WI38 (cell line): ENCODE data around the gene MAP3K5.

ENCODE experiments used
- H3K4me3 ChIP-seq: 2 replicates; pipeline ENCODE4 v1.5.1; 2011; ENCODE audit warnings: low read depth, mild to moderate bottlenecking, control low read depth, low read length
- TF ChIP-seq, protein P1 (sequence below): IDR thresholded peaks from 2 replicates; pipeline ENCODE4 v1.5.1; 2012; ENCODE audit warnings: low read depth, mild to moderate bottlenecking, control low read depth, low read length

The MAP3K5 gene

DNA sequence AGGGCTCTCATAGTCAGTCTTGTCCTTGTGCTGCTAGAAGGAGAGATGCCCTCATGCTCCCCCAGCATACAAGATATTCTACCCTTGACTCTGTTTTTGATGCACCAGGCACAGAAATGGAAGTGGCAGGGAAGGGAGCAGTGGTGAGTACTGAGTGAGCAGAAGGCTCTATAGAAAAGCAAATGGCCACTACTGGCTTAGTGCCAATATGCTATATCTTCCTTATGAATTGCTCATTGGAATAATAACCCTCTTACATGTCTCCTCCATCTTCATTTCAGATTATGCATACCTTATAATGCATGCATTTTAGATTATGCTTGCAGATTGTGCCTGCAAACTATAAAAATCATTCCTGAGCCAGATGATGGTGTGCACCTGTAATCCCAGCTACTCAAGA, 82.8 kb downstream of the MAP3K5 start:
- TF ChIP-seq, protein P1, sequence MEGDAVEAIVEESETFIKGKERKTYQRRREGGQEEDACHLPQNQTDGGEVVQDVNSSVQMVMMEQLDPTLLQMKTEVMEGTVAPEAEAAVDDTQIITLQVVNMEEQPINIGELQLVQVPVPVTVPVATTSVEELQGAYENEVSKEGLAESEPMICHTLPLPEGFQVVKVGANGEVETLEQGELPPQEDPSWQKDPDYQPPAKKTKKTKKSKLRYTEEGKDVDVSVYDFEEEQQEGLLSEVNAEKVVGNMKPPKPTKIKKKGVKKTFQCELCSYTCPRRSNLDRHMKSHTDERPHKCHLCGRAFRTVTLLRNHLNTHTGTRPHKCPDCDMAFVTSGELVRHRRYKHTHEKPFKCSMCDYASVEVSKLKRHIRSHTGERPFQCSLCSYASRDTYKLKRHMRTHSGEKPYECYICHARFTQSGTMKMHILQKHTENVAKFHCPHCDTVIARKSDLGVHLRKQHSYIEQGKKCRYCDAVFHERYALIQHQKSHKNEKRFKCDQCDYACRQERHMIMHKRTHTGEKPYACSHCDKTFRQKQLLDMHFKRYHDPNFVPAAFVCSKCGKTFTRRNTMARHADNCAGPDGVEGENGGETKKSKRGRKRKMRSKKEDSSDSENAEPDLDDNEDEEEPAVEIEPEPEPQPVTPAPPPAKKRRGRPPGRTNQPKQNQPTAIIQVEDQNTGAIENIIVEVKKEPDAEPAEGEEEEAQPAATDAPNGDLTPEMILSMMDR: no peak
- H3K4me3 ChIP-seq: no peak overlapping the region

DNA sequence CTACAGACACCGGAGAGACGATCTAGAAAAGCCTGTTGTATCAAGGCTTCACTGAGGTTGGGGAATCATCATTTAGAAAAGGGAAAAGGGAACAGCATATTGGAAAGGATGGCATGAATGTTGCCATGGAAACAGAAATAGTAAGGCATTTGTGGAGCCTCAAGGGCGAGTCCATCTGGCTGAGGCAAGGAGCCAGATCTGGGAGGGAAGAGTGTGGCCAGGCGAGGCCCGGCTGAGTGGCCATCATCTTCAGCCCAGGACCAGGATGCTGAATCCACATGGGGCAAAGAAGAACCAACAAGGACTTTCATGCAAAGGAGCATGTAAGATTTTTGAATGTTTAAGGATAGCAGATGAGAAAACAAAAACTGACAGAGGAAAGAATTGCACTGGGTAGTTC, 85.8 kb downstream of the MAP3K5 start:
- no peak overlapping the region for H3K4me3 ChIP-seq
- TF ChIP-seq, protein P1: no peak

DNA sequence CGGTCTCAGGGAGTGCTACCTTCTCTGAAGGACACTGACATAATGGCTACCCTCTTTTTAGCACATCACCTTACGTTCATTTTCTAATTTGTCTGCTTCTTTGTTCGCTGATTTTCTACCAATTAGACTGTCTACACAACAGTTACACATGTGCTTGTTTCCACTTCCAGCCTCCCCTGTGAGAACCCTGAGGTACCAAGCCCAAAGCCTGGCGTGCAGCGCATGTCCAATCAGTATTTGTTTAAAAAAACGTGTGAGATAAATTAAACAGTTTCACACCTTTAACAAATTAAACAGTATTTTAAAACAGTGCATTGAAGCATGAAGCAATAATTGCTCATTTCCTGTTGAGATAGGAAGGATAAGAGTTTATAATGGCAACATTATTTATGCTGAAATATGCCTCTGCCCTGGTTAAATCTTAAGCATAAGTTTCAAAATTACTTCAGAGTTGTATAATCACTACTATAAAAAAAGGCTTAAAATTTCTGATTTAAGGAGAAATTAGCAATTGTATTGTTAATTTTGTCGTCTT, 88.9 kb downstream of the MAP3K5 start:
- H3K4me3 ChIP-seq: no peak overlapping the region
- TF ChIP-seq, protein P1: no peak

DNA sequence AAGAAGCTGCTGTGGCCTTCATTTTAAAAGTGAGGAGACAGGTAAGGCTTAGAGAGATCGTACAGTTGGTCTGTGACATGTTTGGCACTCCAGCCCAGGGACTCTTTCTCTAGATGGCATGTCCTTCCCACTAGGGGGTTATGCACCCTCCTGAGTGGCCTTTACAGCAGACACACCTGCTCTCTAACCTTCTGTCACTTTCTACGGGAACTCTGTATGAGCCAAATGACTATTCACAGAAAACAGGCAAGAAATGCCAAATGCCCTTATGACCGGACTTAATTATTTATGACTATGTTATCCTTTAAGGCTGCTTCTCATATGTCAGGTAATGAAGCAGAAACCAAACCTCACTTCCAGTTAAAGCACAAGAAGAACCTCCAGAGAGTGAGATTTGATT, 91.2 kb downstream of the MAP3K5 start:
- TF ChIP-seq, protein P1: no peak
- H3K4me3 ChIP-seq: no peak overlapping the region

DNA sequence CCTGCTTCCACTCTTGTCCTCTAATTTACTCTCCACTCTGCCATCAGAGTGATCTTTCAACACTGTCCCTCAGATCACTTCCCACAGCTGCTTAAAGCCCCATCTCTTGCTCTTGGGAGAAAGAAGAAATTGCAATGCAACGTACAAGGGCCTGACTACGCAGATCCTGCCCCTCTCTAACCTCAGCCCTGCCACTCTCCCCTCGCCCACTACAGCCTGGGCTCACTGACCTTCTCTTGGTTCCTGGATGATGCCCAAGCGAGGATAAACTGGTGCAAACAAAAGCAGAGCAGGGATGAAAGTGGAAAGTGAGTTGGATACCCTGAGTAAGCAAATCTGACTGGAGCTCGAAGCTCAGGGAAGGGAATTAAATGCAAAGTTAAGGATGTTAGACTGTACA, 92.9 kb downstream of the MAP3K5 start:
- TF ChIP-seq, protein P1: no peak
- no peak overlapping the region for H3K4me3 ChIP-seq

DNA sequence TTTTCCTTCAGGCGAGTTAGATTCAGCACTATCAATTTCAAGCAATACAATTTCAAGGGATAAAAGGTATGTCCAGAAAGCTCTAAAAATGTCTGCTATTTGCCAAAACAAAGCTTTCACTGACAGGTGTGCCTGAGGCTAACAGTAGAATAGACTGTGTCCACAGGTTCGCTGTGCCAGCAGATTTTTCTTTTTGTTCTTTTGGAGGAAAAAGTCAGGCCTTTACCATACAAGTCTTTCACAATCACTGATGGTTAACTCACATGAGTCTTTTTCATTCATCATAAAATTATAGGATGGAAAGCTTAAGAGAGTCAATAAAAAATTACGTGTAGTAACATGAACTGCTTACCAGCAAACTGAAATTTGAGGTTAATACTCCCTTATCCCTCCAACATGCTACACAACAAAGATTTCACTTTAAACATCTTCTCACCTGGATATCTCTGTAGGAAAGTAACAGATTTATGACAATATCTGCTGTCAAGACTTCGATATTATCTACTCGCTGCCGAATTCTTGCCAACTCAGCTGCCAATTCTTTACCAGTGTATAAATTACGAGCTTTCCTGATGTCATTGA, 95.4 kb downstream of the MAP3K5 start:
- TF ChIP-seq, protein P1: no peak
- no peak overlapping the region for H3K4me3 ChIP-seq

DNA sequence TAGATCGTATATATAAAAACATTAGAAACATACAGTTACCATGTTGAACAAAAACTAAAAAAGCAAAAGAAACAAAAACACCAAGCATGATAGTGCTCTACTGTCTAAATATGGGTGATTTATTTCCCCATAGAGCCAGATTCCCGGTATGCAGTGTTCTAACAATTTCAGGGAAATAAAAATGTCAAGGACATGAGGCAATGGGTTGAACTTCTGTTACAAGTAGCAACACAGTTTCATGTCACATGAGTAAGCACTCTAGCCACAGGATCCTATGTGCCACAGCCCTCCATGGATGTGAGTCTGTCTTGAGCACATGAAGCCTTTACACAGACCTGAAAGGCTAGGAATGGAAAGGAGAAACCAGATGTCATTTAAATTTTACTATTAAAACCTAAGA, 96.0 kb downstream of the MAP3K5 start:
- no peak overlapping the region for H3K4me3 ChIP-seq
- TF ChIP-seq, protein P1: no peak
